IPS DF 19.7 (cell line): ENCODE measurements around the gene KCNJ2.

Source experiments
- DNase-seq: peaks from one replicate; pipeline ENCODE4 v3.0.0-alpha.2; 2013; ENCODE audit warnings: low read depth, low spot score

The KCNJ2 gene

DNA sequence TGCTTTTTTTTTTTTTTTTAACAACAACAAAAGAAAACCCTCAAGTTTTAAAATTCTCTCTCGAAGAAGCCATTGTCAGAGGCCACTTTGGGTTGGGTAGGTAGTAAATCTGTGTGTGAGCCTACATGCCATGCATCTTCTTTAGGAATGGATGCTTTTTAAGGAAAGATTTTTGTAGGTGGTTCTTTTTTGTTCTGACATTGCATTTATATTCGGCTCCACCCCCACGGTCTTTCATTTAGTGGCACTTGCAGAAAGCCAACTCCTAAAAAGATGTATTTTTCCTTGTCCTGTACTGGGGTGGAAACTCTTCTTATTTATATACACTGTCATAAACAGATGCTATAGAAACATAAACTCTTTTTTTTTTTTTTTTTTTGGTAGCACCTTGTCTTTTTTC is 35.1 kb downstream of the KCNJ2 start:
- DNase-seq, result no peak

GRCh38 chr17:70205401-70205800 is 36.1 kb downstream of the KCNJ2 start:
- DNase-seq, result no peak

DNA sequence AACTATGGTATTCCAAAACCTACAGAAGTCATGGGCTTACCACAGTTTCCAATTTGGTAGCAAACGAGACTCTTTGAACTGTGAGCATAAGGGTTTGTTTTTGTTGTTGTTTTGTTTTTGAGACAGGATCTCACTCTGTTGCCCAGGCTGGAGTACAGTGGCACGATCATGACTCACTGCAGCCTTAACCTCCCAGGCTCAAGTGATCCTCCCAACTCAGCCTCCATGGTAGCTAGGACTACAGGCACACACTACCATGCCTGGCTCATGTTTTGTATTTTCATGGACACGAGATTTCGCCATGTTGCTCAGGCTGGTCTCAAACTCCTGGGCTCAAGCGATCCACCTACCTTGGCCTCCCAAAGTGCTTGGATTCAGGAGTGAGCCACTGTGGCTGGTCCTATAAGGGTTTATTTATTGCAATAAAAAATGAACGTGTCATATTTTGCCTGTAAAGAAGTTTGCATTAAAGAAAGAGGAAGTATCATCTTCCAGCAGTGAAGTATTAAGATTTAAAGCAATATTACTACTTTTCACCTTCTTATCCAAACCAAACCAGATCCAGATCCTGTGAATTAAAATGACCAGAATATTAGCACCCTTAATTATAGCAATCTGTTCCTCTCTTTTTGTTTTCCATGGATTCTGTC is 37.2 kb downstream of the KCNJ2 start:
- no peak for DNase-seq

DNA sequence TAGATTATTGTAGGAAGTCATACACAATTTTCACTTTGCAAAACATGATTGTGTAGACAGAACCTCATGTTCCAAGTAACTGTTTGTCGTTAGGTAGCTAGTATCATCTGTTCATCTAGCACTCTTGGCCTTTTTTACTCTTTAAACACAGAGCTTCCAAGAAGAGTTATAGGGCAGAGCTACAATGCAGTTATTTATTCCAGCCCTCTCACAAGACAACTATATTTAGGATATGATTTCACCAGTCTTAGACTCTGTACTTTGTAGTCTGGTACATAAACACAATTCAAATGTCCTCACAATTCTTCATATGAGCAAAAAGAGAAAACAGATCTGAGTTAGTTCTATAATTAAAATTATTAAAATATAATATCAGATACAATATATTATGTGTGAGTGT is 37.9 kb downstream of the KCNJ2 start:
- DNase-seq, result no peak

GRCh38 chr17:70208080-70208794 is 38.9 kb downstream of the KCNJ2 start:
- no peak for DNase-seq

DNA sequence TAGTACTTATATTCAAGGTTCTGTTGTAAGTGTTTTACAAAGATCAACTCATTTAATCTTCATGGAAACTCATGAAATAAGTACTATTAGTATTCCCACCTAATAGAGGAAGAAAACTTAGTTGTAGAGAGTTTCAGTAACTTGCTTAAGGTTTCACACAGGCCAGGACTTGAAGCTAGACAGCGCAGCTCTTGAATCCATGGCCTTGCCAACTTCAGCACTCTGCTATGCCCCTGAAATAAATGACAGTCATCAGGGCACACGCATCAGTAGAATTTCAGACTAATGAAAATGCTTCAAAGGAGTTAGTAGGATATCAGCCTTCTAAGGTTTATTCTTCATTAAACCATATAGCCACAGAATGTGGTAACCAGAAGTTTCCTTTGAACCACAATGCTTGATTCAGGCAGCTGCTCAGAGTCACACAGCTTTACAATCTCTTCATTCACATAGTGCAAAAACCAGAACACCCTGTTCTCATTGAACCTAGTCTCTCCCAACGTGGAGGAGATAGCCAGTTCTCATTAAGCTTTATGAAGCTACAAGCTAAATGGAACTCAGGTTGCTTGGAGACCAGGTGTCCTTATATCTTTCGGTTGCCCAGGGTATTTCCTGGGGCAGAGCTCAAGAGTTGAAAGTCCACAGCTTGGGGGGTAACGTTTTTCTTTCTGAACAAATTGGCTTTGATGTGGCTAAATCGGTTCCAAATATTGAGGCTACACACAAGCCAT is 39.7 kb downstream of the KCNJ2 start:
- DNase-seq, result no peak

GRCh38 chr17:70215656-70216055 is 46.3 kb downstream of the KCNJ2 start:
- no peak for DNase-seq

- DNase-seq, result no peak
Observed at GRCh38 chr17:70217571-70217970, 48.2 kb downstream of the KCNJ2 start.

GRCh38 chr17:70225276-70225675 is 55.9 kb downstream of the KCNJ2 start:
- DNase-seq, result no peak
